GM19240 (cell line): Measurements from ENCODE around the gene CXCL12.

Experiments
- DNase-seq: peaks from one replicate; pipeline ENCODE4 v3.0.0; 2011; ENCODE audit warnings: low spot score; ENCODE audit not compliant: insufficient read length

CXCL12 gene

GRCh38 chr10:44399659-44400451 lies 15.0 kb upstream of the CXCL12 start:
- DNase-seq: no peak

DNA sequence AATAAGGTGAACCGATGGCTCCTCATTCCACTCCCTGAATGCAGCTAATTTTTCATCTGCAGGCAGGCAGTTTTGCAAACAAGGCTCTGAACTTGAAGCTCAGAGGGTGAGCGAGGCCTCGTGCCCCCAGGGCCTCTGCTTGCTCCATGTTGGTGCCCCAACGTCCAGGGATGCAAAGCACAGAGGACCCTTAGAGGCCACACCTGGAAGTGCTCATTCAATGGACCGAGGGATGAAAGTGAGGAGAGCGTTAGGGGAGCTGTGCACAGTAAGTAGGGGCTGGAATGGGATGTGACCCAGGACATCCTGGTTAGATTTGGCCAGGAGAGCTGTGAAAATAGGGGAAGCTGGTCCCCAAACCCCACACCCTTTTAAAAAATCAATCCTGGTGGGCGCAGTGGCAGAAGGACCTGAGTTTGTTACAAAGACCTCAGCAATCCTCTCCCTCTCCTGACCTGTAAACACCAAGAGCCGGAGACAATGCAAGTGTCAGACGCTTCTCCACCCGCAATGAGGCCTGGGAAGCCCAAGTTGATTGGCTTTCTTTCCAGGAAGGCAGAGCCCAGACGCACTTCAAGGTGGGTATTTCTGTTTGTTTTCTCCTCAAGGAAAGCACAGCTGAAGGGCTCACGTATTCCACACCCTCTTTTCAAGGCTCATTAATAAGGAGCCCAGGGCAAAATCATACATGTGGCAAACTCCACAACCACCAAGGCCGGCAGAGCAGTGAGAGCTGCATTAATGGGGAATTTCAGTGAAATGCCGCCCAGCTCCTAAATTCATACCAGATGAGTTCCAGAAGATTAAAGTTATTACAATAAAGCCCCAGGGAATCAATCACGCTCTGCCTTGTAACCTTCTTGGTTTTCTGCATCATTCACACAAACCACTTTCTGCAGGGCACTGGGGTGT lies 14.1 kb upstream of the CXCL12 start:
- no peak for DNase-seq

GRCh38 chr10:44398271-44398670 lies 13.4 kb upstream of the CXCL12 start:
- no peak for DNase-seq

DNA sequence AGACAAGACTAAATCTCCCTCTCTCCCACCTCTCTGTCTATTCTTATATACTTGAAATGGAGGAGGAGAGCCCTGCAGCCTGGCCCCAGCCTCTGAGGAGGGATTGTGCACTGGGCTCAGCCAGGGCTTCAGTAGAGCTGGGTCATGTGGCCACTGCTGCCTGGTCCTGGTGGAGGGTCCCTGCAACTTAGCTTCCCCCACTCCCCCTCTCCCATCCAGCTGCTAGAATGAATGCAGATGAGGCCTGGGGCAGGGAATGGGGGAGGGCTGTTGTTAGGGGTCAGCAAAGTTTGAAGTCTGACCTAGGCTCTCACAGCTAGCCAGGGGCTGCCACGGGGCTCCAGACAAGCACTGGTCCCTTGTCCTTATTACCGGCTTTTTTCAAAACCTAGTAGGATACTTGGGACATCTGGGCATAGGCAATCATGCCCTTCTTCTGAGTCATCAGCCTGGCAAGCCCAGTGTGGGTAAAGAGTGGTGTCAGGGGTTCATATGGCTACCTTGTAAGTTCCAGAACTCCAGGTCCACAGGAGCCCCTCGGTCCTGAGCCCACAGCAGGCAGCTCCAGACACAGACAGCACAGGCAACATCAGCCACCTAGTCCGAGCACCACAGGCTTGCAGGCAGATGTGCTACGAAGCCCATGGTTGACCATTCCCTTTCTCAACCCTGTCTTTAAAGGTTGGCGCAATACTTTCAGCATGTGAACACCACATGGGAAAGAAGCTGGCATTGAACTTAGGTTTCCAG lies 12.8 kb upstream of the CXCL12 start:
- no peak for DNase-seq

DNA sequence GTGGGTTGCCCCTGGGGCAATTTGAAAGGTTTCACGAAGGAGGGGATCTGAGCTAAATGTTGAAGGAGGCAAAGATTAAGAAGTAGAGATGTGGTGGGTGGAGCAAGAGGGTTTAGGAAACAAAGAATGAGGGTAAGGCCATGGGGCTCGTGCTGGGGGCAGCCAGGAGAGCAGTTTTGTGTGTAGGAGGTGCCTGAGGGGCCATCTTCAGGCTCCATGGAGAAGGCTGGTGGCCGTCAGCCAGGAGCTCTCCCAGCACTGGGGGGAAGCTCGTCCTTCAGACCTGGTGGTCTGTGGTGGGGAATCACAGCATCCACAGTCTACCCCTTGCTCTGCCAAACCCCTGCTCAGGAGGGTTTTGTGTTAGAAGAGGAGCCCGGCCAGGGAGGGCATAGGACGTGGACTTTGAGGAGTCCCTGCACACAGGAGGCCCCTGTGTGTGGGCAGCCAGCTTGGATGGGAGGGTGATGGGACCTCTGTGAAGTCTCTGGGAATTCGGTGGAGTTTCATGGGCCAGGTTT lies 11.8 kb upstream of the CXCL12 start:
- no peak for DNase-seq

GRCh38 chr10:44395902-44396670 lies 11.2 kb upstream of the CXCL12 start:
- DNase-seq: no peak

DNA sequence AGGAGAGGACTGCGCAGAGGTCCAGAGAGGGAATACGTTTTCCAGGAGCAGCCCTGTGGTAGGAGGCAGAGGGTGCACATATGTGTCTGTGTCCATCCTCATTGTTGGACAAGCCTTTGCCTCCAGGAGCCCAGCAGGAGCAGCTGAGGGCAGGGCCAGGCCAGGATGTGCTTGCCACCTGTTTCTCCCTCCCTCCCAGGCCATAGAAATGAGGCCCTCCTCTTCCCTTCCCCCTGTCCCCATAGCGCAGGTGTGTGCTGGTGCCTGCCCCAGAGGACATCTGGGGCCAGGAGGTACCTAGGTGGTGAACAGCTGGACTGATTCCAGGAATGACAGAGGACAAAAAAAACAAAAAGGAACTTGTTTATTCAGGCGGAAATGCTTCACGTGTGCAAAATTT lies 10.5 kb upstream of the CXCL12 start:
- DNase-seq: no peak

DNA sequence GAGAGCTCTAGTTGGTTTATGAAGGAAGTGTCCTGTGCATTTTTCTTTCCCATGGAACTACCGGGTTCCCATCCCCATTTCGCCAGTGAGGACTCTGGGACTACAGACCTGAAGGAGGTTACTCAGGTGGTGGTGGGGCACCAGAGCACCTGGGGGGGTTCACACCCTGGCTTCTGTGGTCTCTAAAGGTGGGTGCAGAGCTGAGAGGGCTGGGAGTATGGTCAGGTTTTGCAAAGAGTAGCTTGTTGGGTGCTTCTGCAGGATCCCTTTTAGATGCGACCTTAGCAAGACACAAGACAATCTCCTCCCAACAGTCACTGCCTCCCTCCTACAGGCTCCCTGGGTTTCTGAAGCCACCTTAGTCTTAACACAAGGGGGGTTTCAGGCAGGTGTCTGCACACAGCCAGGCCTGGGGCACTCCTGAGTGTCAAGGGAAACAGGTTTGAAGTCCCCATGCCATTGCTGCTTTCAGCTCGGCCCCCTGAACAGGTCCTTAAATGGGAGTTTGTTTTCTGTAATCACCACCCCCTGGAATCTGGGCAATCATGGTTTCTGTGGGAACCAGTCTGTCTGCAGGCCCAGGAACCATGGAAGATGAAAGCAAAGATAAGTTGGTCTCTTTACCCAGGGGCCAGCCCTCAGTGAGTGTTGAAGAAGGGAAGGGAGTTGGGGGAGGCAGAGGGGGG lies 9.9 kb upstream of the CXCL12 start:
- no peak for DNase-seq

DNA sequence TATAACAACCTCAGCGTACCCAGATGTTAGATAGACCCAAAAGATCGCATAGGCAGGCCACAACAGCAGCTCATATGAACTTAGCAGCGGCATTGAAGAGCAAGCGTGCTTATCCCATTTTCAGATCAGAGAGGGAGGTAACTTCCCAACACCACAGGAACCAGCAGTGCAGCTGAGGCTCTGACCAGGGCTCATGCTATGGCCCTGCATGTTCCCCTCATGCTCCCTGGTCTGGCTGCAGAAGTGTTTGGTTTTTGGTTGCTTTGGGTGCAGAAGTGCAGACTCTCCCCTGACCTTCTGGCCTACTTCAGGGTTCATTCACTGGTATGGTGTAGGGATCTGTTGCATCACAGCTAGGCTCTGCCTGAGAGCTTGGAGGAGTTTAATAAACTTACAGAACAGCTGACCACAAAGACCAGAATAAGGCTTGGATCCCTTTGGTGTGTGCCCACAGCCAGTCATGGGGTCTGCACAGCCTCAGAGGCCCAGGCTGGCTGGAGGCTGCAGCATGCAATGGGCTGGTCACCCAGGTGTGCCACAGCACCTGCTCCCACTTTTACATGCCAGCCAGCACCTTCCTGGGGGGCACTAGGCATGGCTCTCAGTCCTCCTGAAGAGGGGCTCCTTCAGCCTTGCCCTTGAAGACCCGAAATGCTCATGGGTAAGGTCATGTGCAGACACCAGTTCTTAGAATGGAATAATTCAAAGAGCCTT lies 9.1 kb upstream of the CXCL12 start:
- DNase-seq: no peak

DNA sequence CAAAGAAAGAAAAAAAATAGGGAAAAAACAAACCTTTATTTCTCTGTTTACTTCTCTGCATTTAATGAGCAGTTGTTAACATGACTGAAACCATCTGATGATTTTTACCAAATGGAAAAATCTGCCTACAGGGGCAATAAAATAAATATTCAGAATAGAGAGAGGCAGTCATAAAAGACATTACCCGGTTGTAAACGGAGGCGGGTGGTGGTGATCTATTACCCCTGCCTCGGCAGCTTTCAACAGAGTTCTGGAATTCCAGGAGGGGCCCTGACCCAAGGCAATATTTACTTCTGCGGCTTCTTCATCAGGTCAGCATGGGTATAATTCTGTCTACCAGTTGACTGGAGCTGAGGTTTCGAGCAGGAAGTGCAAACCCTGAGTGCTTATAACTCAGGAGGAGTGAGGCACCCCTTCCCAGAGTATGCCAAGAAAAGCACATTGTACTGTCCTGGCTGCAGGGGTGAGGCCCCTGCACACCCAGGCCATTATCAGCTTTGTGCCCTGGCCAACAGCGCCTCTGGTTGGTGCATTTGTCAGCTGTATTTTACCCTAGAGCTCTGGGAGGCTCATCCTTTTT lies 8.2 kb upstream of the CXCL12 start:
- no peak for DNase-seq

GRCh38 chr10:44392420-44392819 lies 7.5 kb upstream of the CXCL12 start:
- DNase-seq: no peak

- DNase-seq: no peak
These were observed 7.1 kb upstream of the CXCL12 start for GRCh38 chr10:44391981-44392380.

GRCh38 chr10:44390585-44391072 lies 5.7 kb upstream of the CXCL12 start:
- no peak for DNase-seq

GRCh38 chr10:44389556-44389955 lies 4.7 kb upstream of the CXCL12 start:
- no peak for DNase-seq

DNA sequence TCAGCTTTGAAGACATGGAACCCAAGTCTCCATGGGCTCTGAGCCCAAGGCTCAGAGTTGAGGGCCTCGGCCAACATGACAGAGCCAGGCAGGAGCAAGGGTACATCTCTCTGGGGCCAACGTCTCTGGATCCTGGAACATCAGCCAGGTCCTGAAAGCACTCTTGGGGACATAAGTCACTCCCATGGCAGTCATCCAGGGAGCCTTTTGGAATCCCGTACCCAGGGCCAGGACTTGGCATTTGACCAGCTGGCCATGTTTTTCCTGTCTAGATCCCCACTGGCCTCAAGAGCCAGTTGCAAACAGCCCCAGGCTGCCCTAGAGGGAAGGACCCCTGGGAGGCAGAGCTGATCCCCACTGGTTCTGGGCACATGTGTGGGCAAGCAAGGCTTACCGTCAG lies 4.3 kb upstream of the CXCL12 start:
- DNase-seq: no peak

DNA sequence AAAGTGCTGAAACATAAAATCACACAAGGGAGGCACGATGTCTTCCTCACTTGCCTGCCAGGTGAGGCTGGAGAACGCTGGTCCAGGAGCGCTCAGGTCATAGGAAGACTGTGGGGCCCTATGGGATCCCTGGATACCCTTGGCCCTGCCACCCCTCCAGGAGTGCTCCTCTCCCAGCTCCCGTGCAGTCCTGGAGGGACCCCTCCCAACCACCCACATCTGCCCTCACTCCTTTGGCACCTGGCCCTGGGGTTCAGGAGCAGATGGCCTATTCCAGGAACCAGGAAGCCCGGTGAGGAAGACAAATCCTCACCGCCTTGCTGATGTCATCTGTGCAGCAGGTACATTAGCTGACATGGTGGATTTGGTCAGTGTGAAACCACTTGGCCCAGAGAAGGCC lies 3.7 kb upstream of the CXCL12 start:
- no peak for DNase-seq

DNA sequence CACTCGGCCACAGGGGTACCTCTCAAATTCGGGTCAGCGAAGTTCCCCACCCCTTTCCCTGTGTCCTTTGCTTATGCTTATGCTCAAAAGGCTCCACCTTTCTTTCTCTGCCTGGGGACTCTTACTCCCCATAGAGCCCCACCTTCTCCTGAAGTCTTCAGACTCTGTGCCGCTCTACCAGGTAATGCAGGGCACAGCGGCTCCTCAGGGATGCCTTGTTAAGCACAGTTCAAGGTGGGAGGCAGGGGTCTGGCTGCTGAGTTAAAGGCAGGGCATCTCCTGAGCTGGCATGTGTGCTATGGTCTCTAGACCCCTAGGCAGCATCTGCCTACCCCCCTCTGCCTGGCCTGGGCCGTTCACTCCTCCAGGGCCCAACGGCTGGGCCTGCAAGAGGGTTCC lies 3.0 kb upstream of the CXCL12 start:
- DNase-seq: no peak

DNA sequence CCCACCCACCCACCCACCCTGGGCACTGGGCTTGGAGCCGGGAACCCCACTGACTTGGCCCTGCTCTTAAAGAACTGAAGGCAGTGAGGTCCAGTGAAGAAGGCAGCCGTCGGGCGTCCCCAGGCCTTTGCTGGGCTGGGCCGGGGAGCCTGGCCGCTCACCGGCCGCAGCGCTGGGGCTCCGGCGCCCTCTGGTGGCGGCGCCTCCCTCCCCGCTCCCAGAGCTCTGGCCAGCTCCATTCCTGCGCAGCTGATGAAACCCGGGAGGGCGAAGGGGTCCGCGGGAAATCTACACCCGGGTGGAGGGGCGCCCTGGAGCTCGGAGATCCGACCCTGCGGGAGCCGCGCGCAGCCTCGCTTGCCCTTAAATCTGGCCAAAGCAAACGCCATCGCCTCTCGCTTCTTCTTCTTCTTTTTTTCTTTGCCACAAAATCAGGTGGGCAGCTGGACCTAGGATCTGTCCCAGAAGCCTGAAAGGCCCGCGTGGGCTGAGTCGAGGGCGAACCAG lies 1.7 kb upstream of the CXCL12 start:
- peak; percentile 45 for DNase-seq
